Activated T-cell treated with anti-CD3 and anti-CD28 coated beads, Interleukin-2, amount 50 U/mL, for 72 hours (primary cell): ENCODE measurements around the gene SCTR. TPM values are rescaled to one million over a fixed set of nuclear protein-coding genes. Genes with fewer than 3 reads are reported as not detected.

Experiments used
- ATAC-seq, 2 donors: fragments of 150-1000 bp; cut with Tn5 transposase; replicated peaks in 1 of 2; 2 replicates each; pipeline ENCODE4 v1.10.0; 2021; ENCODE audit warnings: moderate library complexity in 2 of 2, mild to moderate bottlenecking in 1 of 2
- DNase-seq, 2 donors: peaks; one replicate each; pipeline ENCODE4 v3.0.0; 2021 to 2022; ENCODE audit warnings: mixed read lengths in 1 of 2
- H3K27ac Mint-ChIP-seq: one replicate; pipeline ENCODE4 v1.8.0; 2022; ENCODE audit warnings: mild to moderate bottlenecking, moderate library complexity, mixed read lengths
- H3K27me3 Mint-ChIP-seq: one replicate; pipeline ENCODE4 v1.8.0; 2022; ENCODE audit warnings: low read depth, mixed read lengths
- H3K36me3 Mint-ChIP-seq, 2 donors: one replicate each; pipeline ENCODE4 v1.8.0; 2022; ENCODE audit warnings: mixed read lengths in 2 of 2, mild to moderate bottlenecking in 1 of 2; ENCODE audit not compliant: insufficient read depth in 2 of 2
- H3K4me1 Mint-ChIP-seq: one replicate; pipeline ENCODE4 v1.8.0; 2022; ENCODE audit warnings: low read depth, mixed read lengths
- H3K4me3 Mint-ChIP-seq, 2 donors: one replicate each; pipeline ENCODE4 v1.8.0; 2022; ENCODE audit warnings: mild to moderate bottlenecking in 2 of 2, mixed read lengths in 2 of 2, moderate library complexity in 2 of 2
- H3K9me3 Mint-ChIP-seq, 2 donors: one replicate each; pipeline ENCODE4 v1.8.0; 2022; ENCODE audit warnings: mixed read lengths in 2 of 2
- total RNA-seq, 2 donors: library from RNA; stranded (reverse); gene quantifications; one replicate each; pipeline ENCODE4 v1.2.3, GENCODE V29; 2022

Gene SCTR
- total RNA-seq, 2 donors from 2014 or later: not detected

- no peaks in the 10 kb centered on the region for H3K9me3 Mint-ChIP-seq
- H3K36me3 Mint-ChIP-seq: no peaks in the 10 kb centered on the region
- ATAC-seq (peak in 1 of 2 donors; percentile 25), DNase-seq (no peak)
- no peaks in the 10 kb centered on the region for H3K4me1 Mint-ChIP-seq
- H3K4me3 Mint-ChIP-seq: no peak overlapping the region
- no peaks in the 10 kb centered on the region for H3K27me3 Mint-ChIP-seq
- H3K27ac Mint-ChIP-seq: no peak overlapping the region
Measured at GRCh38 chr2:119402645-119403560, 121.4 kb downstream of the SCTR start.

DNA sequence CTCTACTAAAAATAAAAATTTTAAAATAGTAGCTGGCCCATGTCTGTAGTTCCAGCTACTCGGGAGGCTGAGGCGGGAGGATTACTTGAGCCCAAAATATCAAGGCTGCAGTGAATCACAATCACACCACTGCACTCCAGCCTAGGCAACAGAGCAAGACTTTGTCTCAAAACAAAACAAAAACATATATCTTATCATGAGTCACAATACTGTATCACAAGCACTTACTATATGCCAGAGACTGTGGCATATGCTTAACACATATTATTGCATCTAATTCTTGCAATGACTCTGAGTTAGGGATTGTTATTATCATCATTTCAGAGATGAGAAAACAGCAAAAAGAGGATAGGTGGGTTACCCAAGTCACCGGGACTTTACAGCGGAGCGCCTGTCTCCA lies 122.2 kb downstream of the SCTR start:
- Mint-ChIP-seq H3K27ac (no peak overlapping the region), H3K4me1 (no peaks in the 10 kb centered on the region), H3K36me3 (no peaks in the 10 kb centered on the region), H3K9me3 (no peaks in the 10 kb centered on the region), H3K4me3 (no peak overlapping the region), H3K27me3 (no peaks in the 10 kb centered on the region)
- peak; percentile 37 to 65 for ATAC-seq
- DNase-seq: no peak

DNA sequence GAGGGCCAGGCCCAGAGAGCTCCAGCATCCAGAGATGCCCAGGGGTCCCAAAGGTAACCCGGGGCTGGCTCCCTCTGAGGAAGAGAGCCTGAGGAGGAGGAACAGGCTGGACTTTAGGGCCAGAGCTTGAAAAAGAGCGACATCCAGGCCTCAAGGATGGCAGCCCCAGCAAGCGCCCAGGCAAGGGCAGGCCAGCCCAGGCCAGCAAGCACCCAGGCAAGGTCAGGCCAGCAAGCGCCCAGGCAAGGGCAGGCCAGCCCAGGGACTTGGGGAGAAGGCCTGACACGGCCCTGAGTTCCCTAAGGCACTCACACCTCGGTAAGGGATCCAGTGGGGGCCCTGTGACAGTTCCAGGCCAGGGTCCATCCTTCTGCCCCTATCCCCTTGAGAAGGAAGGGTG lies 127.1 kb downstream of the SCTR start:
- Mint-ChIP-seq H3K27ac (no peak overlapping the region), H3K4me3 (no peak overlapping the region), H3K36me3 (no peaks in the 10 kb centered on the region), H3K27me3 (no peaks in the 10 kb centered on the region), H3K9me3 (no peaks in the 10 kb centered on the region), H3K4me1 (no peaks in the 10 kb centered on the region)
- ATAC-seq: no peak
- DNase-seq: no peak

- Mint-ChIP-seq H3K36me3 (no peaks in the 10 kb centered on the region), H3K27me3 (no peaks in the 10 kb centered on the region), H3K4me3 (no peak overlapping the region), H3K9me3 (no peaks in the 10 kb centered on the region), H3K27ac (no peak overlapping the region), H3K4me1 (peaks cover 5% of the 10 kb centered on the region)
- no peak for ATAC-seq
- DNase-seq: no peak
Measured at GRCh38 chr2:119393971-119394748, 130.1 kb downstream of the SCTR start.

Other genes with a start within 250 kb of the SCTR start
- 10 to 100 TPM; 13.1 to 15.3 TPM for gene C2orf76, start 157.6 kb downstream of the SCTR start, total RNA-seq
- 10 to 100 TPM; 58.7 to 80.6 TPM for gene DBI, start 157.5 kb downstream of the SCTR start, total RNA-seq
- gene TMEM37, start 92.6 kb downstream of the SCTR start, total RNA-seq: not detected
- gene CFAP221, start 20.0 kb upstream of the SCTR start, total RNA-seq: not detected
- 10 to 100 TPM in 1 of 2 donors, 1 to 10 TPM in 1; 6.8 to 11.0 TPM for gene TMEM177, start 154.7 kb upstream of the SCTR start, total RNA-seq
- 10 to 100 TPM; 38.0 to 46.5 TPM for gene PTPN4, start 235.4 kb upstream of the SCTR start, total RNA-seq